ENCODE measurements around the gene ZBTB5. TPM values are rescaled to one million over a fixed set of nuclear protein-coding genes. Genes with fewer than 3 reads are reported as not detected.
A peak's percentile ranks its signal among the peaks of the same experiment; 100 is the strongest.

ZBTB5 gene
- total and polyA plus RNA-seq, 9 of the 15 experiments (the other 6 are each of a cell fraction or from before 2014, with no cell fraction given) = 2.3 to 43.2 (median 15.5) TPM

DNA sequence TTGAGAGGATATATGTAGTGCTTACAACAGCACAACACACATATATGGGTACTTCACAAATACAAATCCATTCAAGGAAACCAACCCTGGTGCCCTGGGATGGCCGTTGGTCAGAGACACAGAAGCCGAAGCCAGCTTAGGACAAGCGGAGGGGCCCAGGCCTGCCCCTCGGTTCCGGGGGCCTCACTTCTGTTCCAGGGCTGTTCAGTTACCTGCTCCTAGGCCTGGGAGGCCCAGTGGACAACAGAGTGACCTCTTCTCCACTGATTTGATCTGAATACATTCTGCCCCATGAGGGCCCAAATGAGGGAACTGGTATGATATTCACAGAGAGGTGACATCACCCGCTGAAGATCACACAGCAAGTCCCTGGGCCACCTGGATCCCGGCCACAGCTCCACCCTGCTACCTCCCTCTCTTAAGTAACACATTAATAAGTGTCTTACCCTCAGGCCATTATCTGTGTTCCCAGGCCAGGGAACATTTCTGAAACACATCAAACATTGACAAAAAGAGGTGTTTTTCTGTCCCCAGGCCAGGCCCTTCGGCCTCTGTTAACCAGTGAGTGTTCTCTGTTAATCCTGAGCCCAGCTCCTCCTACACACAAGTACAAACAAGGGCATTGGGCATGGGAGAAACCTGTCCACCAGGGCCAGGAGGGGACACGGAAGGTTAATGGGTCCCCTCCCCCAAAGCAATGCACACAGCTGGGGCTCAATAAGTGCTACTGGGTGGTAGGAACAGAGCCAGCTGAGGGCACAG is 47.2 kb downstream of the ZBTB5 start:
- intact Hi-C loops (cut with micrococcal nuclease) (no loop called here), in situ Hi-C loops (cut with MboI) (no loop called here)
- H3K4me1 ChIP-seq (replicated peaks in 1 of 2; ENCODE audit: control insufficient read depth in 2 of 2, insufficient read depth in 2 of 2, low read length in 2 of 2) = peaks cover 10 to 19% of the 10 kb centered on the region in 2 experiments
- FAIRE-seq (no peak), ATAC-seq (no peak), DNase-seq (ENCODE audit: extremely low read depth in 1 of 4, low spot score in 3 of 4) (peak in 1 of 4 experiments; percentile 27)
- ChIA-PET POLR2A (interaction anchor here (0.7 kb wide), 1 partner anchor 16 kb away, joined by 4 read pairs; no protein-coding TSS in a partner anchor), CTCF (ENCODE audit: low intra/inter-chr PET ratio) (no interaction called here)
- H3K4me3 ChIP-seq = no peak overlapping the region
- H2AFZ ChIP-seq (ENCODE audit: low read depth, low read length) = peak overlapping the region; percentile 58
- H3K9me3 ChIP-seq (replicated peaks; ENCODE audit: control insufficient read depth, insufficient read depth, low read depth, low read length) = no peaks in the 10 kb centered on the region
- no peak overlapping the region for H3K4me2 ChIP-seq (ENCODE audit: insufficient read depth, low read length)
- no TSS peak for BruUV-seq (replicated peaks)
- H3K27ac ChIP-seq (ENCODE audit: extremely low read depth, low read depth, low read length) = no peak overlapping the region
- TF ChIP-seq MCM3 (IDR thresholded peaks at IDR 0.05) (no peak), ZFP36 (IDR thresholded peaks at IDR 0.05; ENCODE audit: low read depth, low read length, partially characterized antibody) (peak; percentile 16), CAMTA2 (CRISPR knock-in tag; conservative IDR thresholded peaks at IDR 0.05) (no peak), AFF1 (IDR thresholded peaks at IDR 0.05; ENCODE audit: low read depth in 1 of 2, partially characterized antibody in 2 of 2) (no peak), ZKSCAN8 (CRISPR knock-in tag; IDR thresholded peaks at IDR 0.05) (peak; percentile 87), ZNF41 (CRISPR knock-in tag; conservative IDR thresholded peaks at IDR 0.05) (no peak), PHF20 (IDR thresholded peaks at IDR 0.05; ENCODE audit: partially characterized antibody) (no peak), CBFA2T3 (IDR thresholded peaks at IDR 0.05) (peak; percentile 14; the same call in 1 of the 2 replicates), ZC3H4 (CRISPR knock-in tag; IDR thresholded peaks at IDR 0.05; ENCODE audit: borderline replicate concordance) (no peak), ZNF184 (CRISPR knock-in tag; IDR thresholded peaks at IDR 0.05) (no peak), ZNF717 (CRISPR knock-in tag; IDR thresholded peaks at IDR 0.05) (no peak), MTA1 (IDR thresholded peaks at IDR 0.05; ENCODE audit: borderline replicate concordance) (no peak)
- TF ChIP-seq, protein P1, sequence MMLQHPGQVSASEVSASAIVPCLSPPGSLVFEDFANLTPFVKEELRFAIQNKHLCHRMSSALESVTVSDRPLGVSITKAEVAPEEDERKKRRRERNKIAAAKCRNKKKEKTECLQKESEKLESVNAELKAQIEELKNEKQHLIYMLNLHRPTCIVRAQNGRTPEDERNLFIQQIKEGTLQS (IDR thresholded peaks at IDR 0.05) = 0 out of 2 replicates have a peak, but pooled peaks have one; percentile 27
- TF ChIP-seq, protein P1 (CRISPR knock-in tag; conservative IDR thresholded peaks at IDR 0.05) = no peak
- TF ChIP-seq, protein P2, sequence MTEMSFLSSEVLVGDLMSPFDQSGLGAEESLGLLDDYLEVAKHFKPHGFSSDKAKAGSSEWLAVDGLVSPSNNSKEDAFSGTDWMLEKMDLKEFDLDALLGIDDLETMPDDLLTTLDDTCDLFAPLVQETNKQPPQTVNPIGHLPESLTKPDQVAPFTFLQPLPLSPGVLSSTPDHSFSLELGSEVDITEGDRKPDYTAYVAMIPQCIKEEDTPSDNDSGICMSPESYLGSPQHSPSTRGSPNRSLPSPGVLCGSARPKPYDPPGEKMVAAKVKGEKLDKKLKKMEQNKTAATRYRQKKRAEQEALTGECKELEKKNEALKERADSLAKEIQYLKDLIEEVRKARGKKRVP (CRISPR knock-in tag; IDR thresholded peaks at IDR 0.05) = no peak
- TF ChIP-seq, protein P3, sequence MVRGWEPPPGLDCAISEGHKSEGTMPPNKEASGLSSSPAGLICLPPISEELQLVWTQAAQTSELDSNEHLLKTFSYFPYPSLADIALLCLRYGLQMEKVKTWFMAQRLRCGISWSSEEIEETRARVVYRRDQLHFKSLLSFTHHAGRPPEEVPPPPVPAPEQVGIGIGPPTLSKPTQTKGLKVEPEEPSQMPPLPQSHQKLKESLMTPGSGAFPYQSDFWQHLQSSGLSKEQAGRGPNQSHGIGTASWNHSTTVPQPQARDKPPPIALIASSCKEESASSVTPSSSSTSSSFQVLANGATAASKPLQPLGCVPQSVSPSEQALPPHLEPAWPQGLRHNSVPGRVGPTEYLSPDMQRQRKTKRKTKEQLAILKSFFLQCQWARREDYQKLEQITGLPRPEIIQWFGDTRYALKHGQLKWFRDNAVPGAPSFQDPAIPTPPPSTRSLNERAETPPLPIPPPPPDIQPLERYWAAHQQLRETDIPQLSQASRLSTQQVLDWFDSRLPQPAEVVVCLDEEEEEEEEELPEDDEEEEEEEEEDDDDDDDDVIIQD (CRISPR knock-in tag; IDR thresholded peaks at IDR 0.05) = no peak
- H3K9me1 ChIP-seq (ENCODE audit: control insufficient read depth, insufficient read depth, low read length) = no peaks in the 10 kb centered on the region
- H4K20me1 ChIP-seq (replicated peaks; ENCODE audit: control insufficient read depth, insufficient read depth, low read length) = no peaks in the 10 kb centered on the region
- 70% methylated on average over 8 of the region's 9 CpGs for WGBS (ENCODE audit: insufficient coverage, low coverage, missing lambda C conversion rate)
- no peaks in the 10 kb centered on the region for H3K27me3 ChIP-seq (ENCODE audit: control insufficient read depth in 2 of 2, insufficient read depth in 2 of 2, low read length in 2 of 2)
- no peak overlapping the region for H3K9ac ChIP-seq (ENCODE audit: insufficient read depth in 1 of 2, low read depth in 2 of 2, low read length in 2 of 2)
- peaks cover 13% of the 10 kb centered on the region for H3K79me2 ChIP-seq (ENCODE audit: control insufficient read depth, insufficient read depth, low read length)
- no peaks in the 10 kb centered on the region for H3K36me3 ChIP-seq (ENCODE audit: control insufficient read depth, insufficient read depth, low read length)

Measured in K562 (cell line).